HepG2 (cell line): Measurements from ENCODE around the gene USH2A. TPM values are rescaled to one million over a fixed set of nuclear protein-coding genes. Genes with fewer than 3 reads are reported as not detected.

Source experiments
- ATAC-seq: fragments of 200-7000 bp; cut with Tn5 transposase; 3 replicates; pipeline ENCODE4 v1.9.1; 2020; ENCODE audit warnings: mild to moderate bottlenecking, moderate library complexity
- BruUV-seq: library from RNA; stranded (reverse); fragments of 400-500 nt; replicated peaks from 2 replicates; lab custom pipeline; 2021; lab: Mats Ljungman, UMichigan
- CTCF ChIA-PET: fragments of 300-600 bp; formaldehyde crosslinking; extraction: SDS; loops from one replicate; lab custom pipeline; 2021; ENCODE audit warnings: low total read pairs, inconsistent platforms, low intra/inter-chr PET ratio; lab: Yijun Ruan, JAX
- POLR2A ChIA-PET: fragments of 350-600 bp; sonication (Branson Sonifier 250); formaldehyde crosslinking; loops from one replicate; lab custom pipeline; 2020; ENCODE audit warnings: antibody characterized with exemption, inconsistent platforms; lab: Yijun Ruan, JAX
- DNase-seq: peaks from one replicate; pipeline ENCODE4 v3.0.0-alpha.2; 2015; ENCODE audit warnings: low spot score
- FAIRE-seq: peaks from 3 replicates; lab custom pipeline; 2011; peaks lifted over from hg19 to GRCh38; lab: Jason Lieb, UNC
- H2AFZ ChIP-seq: one replicate; pipeline ENCODE4 v1.6.1; 2011; ENCODE audit warnings: low read length, inconsistent platforms
- H3K27ac ChIP-seq: fragments of 300-600 bp; 3 replicates; pipeline ENCODE4 v1.8.0; 2011; ENCODE audit warnings: mixed run types, mild to moderate bottlenecking, mixed read lengths, low read length, inconsistent platforms; ENCODE audit not compliant: insufficient read depth; ENCODE audit errors: extremely low read length
- H3K27me3 ChIP-seq, 2 experiments: fragments of 200-600 bp in 1 of 2; 2 replicates in 1 of 2; 3 replicates in 1 of 2; pipeline versions ENCODE4 v1.6.0 to v1.8.0; 2011; ENCODE audit warnings: low read length in 2 of 2, mild to moderate bottlenecking in 2 of 2, moderate library complexity in 2 of 2, inconsistent platforms in 1 of 2; ENCODE audit not compliant: insufficient read depth in 2 of 2, control insufficient read depth in 1 of 2
- H3K36me3 ChIP-seq, 2 experiments: fragments of 200-600 bp in 1 of 2; replicated peaks in 1 of 2; 2 replicates in 1 of 2; 3 replicates in 1 of 2; pipeline versions ENCODE4 v1.5.1 to v1.8.0; 2011; ENCODE audit warnings: low read length in 2 of 2, inconsistent platforms in 1 of 2; ENCODE audit not compliant: insufficient read depth in 2 of 2, control insufficient read depth in 1 of 2
- H3K4me1 ChIP-seq: 2 replicates; pipeline ENCODE4 v1.5.1; 2012; ENCODE audit warnings: low read length, inconsistent platforms; ENCODE audit not compliant: insufficient read depth
- H3K4me2 ChIP-seq: 2 replicates; pipeline ENCODE4 v1.6.0; 2011; ENCODE audit warnings: low read depth, low read length, inconsistent platforms
- H3K4me3 ChIP-seq, 3 experiments: fragments of 200-600 bp in 1 of 3; sonication (generic), shearing (Covaris generic) in 1 of 3; replicated peaks in 1 of 3; 2 replicates each; pipeline ENCODE4 v1.5.1; 2011 to 2016; ENCODE audit warnings: low read length in 3 of 3, inconsistent platforms in 2 of 3, low read depth in 2 of 3, mild to moderate bottlenecking in 2 of 3, control low read depth in 1 of 3, mixed read lengths in 1 of 3; ENCODE audit not compliant: insufficient read depth in 1 of 3
- H3K79me2 ChIP-seq: one replicate; pipeline ENCODE4 v1.6.1; 2011; ENCODE audit warnings: low read length, inconsistent platforms; ENCODE audit not compliant: insufficient read depth
- H3K9ac ChIP-seq: 2 replicates; pipeline ENCODE4 v1.6.0; 2011; ENCODE audit warnings: mild to moderate bottlenecking, low read depth, low read length, inconsistent platforms; ENCODE audit not compliant: insufficient read depth
- H3K9me3 ChIP-seq: 2 replicates; pipeline ENCODE4 v1.5.1; 2012; ENCODE audit warnings: mild to moderate bottlenecking, low read length
- H4K20me1 ChIP-seq: 2 replicates; pipeline ENCODE4 v1.6.0; 2011; ENCODE audit warnings: inconsistent platforms, mild to moderate bottlenecking, low read length, moderate library complexity; ENCODE audit not compliant: insufficient read depth
- CBX2 ChIP-seq, 2 experiments: fragments of 200-600 bp in 1 of 2; sonication (generic); formaldehyde crosslinking in 1 of 2; IDR thresholded peaks; 2 replicates each; pipeline versions ENCODE4 v1.7.0 to v1.8.1; 2018 to 2022; ENCODE audit warnings: low read depth in 2 of 2, low read length in 1 of 2, mild to moderate bottlenecking in 1 of 2, missing genetic modification reagents in 1 of 2
- KLF9 ChIP-seq: IDR thresholded peaks from 2 replicates; pipeline ENCODE4 v1.6.1; 2016; ENCODE audit warnings: low read depth
- SOX5 ChIP-seq: IDR thresholded peaks from 2 replicates; pipeline ENCODE4 v1.6.1; 2016; ENCODE audit warnings: borderline replicate concordance
- TFE3 ChIP-seq: IDR thresholded peaks from 2 replicates; pipeline ENCODE4 v1.6.1; 2016
- ZNF101 ChIP-seq: sonication (generic); formaldehyde crosslinking; IDR thresholded peaks from 2 replicates; pipeline ENCODE4 v1.4.0; 2020; ENCODE audit warnings: mild to moderate bottlenecking, low read depth, missing genetic modification reagents, borderline replicate concordance
- ZNF143 ChIP-seq: sonication (generic); formaldehyde crosslinking; IDR thresholded peaks from 2 replicates; pipeline ENCODE4 v1.4.0; 2020; ENCODE audit warnings: missing genetic modification reagents
- ZNF235 ChIP-seq: sonication (generic); formaldehyde crosslinking; IDR thresholded peaks from 2 replicates; pipeline ENCODE4 v1.8.1; 2023; ENCODE audit warnings: mild to moderate bottlenecking, missing genetic modification reagents, borderline replicate concordance
- ZNF672 ChIP-seq: sonication (generic); formaldehyde crosslinking; IDR thresholded peaks from 2 replicates; pipeline ENCODE4 v1.8.1; 2022; ENCODE audit warnings: missing genetic modification reagents
- ZNF766 ChIP-seq: sonication (generic); formaldehyde crosslinking; IDR thresholded peaks from 2 replicates; pipeline ENCODE4 v1.5.0; 2020; ENCODE audit warnings: missing genetic modification reagents, borderline replicate concordance
- WGBS: methylation state at CpG from one replicate; pipeline ENCODE4 v1.1.6; 2017; ENCODE audit warnings: low lambda C conversion rate; 5-methylcytosine and 5-hydroxymethylcytosine counted together
- in situ Hi-C: cut with HindIII; loops from 2 replicates; pipeline ENCODE4 v1.10.0; 2017; ENCODE audit warnings: low pct_unique_long_range_greater_than_20kb; ENCODE audit not compliant: extremely low pct_ligation_motif_present
- intact Hi-C: fragments of 100-400 bp; cut with micrococcal nuclease; formaldehyde crosslinking; loops from one replicate; pipeline ENCODE4 v1.10.0; 2022; ENCODE audit not compliant: unreplicated experiment
- polyA plus RNA-seq, 8 experiments: library from polyadenylated mRNA; depleted of rRNA in 3 of 8; stranded (reverse) in 7 of 8; unstranded in 1 of 8; fragments of >200 nt; fragmentation: Illumina TruSeq in 4 of 8; extraction: Trizol in 4 of 8; gene quantifications; 2 replicates each; pipeline versions ENCODE4 v1.2.1 to v1.2.3, GENCODE V29; 2011 to 2016; ENCODE audit warnings: low read depth in 4 of 8, missing spikeins in 1 of 8, mixed read lengths in 1 of 8; ENCODE audit not compliant: insufficient read depth in 1 of 8
- total RNA-seq, 5 experiments: library from RNA; depleted of rRNA; stranded (reverse); fragments of >200 nt; fragmentation: Illumina TruSeq; extraction: Trizol; gene quantifications; 2 replicates each; pipeline ENCODE4 v1.2.3, GENCODE V29; 2016; ENCODE audit warnings: low read depth in 1 of 5
- TF ChIP-seq, protein P1 (sequence below): sonication (generic); formaldehyde crosslinking; IDR thresholded peaks from 2 replicates; pipeline ENCODE4 v1.4.0; 2020; ENCODE audit warnings: missing genetic modification reagents
- TF ChIP-seq, protein P2 (sequence below): sonication (generic); formaldehyde crosslinking; IDR thresholded peaks from 2 replicates; pipeline ENCODE4 v1.4.0; 2020; ENCODE audit warnings: missing genetic modification reagents

Gene USH2A
- total and polyA plus RNA-seq, 2 of the 13 experiments (the other 11 are each of a cell fraction or from before 2014, with no cell fraction given): 0.02 TPM; not detected in 1

DNA sequence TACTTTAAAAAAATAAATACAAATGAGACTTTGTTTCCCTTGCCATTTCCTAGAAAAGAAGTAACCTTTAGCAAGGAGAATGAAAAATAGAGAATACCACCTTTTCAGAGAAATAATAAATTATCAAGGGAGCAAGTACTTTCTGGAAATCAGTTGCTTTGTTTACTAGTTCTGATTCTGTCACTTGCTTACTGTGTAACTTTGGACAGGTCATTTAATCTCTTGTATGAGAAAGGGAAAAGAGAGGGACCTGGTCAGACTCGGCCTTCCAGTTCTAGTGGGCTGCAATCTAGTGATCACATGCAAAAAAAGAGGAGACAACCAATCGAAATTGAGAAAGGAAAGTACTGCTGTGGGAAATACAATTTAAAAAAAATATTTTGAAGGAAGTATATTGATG lies 822.0 kb downstream of the USH2A start:
- Histone ChIP-seq H4K20me1 (0 out of 2 replicates have a peak, but pooled peaks cover 2% of the 10 kb centered on the region), H3K36me3 (peaks cover 1 to 44% of the 10 kb centered on the region in 2 experiments), H3K27me3 (no peaks in the 10 kb centered on the region), H3K27ac (no peak overlapping the region), H3K9me3 (no peaks in the 10 kb centered on the region), H3K4me1 (peaks cover 33% of the 10 kb centered on the region), H3K4me3 (no peak overlapping the region), H3K4me2 (no peak overlapping the region), H3K9ac (no peak overlapping the region), H2AFZ (no peak overlapping the region), H3K79me2 (no peaks in the 10 kb centered on the region)
- intact Hi-C loops (no loop called here), in situ Hi-C loops (no loop called here)
- ATAC-seq: no peak
- BruUV-seq: no TSS peak
- ChIA-PET POLR2A (no interaction called here), CTCF (no interaction called here)
- FAIRE-seq: no peak
- TF ChIP-seq, protein P1, sequence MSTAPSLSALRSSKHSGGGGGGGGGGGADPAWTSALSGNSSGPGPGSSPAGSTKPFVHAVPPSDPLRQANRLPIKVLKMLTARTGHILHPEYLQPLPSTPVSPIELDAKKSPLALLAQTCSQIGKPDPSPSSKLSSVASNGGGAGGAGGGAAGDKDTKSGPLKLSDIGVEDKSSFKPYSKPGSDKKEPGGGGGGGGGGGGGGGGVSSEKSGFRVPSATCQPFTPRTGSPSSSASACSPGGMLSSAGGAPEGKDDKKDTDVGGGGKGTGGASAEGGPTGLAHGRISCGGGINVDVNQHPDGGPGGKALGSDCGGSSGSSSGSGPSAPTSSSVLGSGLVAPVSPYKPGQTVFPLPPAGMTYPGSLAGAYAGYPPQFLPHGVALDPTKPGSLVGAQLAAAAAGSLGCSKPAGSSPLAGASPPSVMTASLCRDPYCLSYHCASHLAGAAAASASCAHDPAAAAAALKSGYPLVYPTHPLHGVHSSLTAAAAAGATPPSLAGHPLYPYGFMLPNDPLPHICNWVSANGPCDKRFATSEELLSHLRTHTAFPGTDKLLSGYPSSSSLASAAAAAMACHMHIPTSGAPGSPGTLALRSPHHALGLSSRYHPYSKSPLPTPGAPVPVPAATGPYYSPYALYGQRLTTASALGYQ (CRISPR knock-in tag): no peak
- 72% methylated on average over 2 of the region's 2 CpGs for WGBS
- DNase-seq: no peak

DNA sequence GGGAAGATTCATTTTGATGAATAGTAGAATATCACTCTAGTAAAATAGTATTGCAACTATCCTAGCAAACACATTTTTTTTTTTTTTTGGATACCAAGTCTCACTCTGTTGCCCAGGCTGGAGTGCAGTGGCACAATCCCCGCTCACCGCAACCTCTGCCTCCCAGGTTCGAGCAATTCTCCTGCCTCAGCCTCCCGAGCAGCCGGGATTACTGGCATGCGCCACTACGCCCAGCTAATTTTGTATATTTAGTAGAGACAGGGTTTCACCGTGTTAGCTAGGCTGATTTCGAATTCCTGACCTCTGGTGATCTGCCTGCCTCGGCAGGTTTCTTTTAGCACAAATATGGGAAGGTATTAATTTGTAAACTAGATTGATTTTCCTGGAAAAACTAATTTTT lies 822.4 kb downstream of the USH2A start:
- Histone ChIP-seq H3K27ac (no peak overlapping the region), H3K9me3 (no peaks in the 10 kb centered on the region), H3K9ac (no peak overlapping the region), H3K36me3 (peaks cover 2 to 47% of the 10 kb centered on the region in 2 experiments), H3K4me3 (no peak overlapping the region), H3K27me3 (no peaks in the 10 kb centered on the region), H2AFZ (no peak overlapping the region), H3K4me1 (peaks cover 29% of the 10 kb centered on the region), H3K79me2 (no peaks in the 10 kb centered on the region), H4K20me1 (no peaks in the 10 kb centered on the region), H3K4me2 (no peak overlapping the region)
- ChIA-PET CTCF (no interaction called here), POLR2A (no interaction called here)
- in situ Hi-C loops (no loop called here), intact Hi-C loops (no loop called here)
- FAIRE-seq: no peak
- no peak for ATAC-seq
- WGBS: 96% methylated on average over 10 of the region's 10 CpGs
- TF ChIP-seq, protein P2, sequence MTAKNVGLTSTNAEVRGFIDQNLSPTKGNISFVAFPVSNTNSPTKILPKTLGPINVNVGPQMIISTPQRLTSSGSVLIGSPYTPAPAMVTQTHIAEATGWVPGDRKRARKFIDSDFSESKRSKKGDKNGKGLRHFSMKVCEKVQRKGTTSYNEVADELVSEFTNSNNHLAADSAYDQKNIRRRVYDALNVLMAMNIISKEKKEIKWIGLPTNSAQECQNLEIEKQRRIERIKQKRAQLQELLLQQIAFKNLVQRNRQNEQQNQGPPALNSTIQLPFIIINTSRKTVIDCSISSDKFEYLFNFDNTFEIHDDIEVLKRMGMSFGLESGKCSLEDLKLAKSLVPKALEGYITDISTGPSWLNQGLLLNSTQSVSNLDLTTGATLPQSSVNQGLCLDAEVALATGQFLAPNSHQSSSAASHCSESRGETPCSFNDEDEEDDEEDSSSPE (CRISPR knock-in tag): no peak
- no peak for TF ChIP-seq SOX5
- no peak for TF ChIP-seq ZNF672 (CRISPR knock-in tag)
- no peak for TF ChIP-seq TFE3
- TF ChIP-seq ZNF101 (CRISPR knock-in tag): no peak
- TF ChIP-seq ZNF235 (CRISPR knock-in tag): no peak
- TF ChIP-seq CBX2 (IDR thresholded peaks at IDR 0.05; ENCODE audit: low read depth, low read length): no peak
- TF ChIP-seq CBX2 (CRISPR knock-in tag; IDR thresholded peaks at IDR 0.05; ENCODE audit: low read depth): no peak
- TF ChIP-seq KLF9 (CRISPR knock-in tag): no peak
- no peak for TF ChIP-seq ZNF143 (CRISPR knock-in tag)
- TF ChIP-seq ZNF766: no peak
- BruUV-seq: no TSS peak
- no peak for DNase-seq
